OCI-LY7 (cell line): ENCODE measurements around the gene ANO1. TPM values are rescaled to one million over a fixed set of nuclear protein-coding genes. Genes with fewer than 3 reads are reported as not detected.

Experiments
- BruUV-seq: library from RNA; stranded (reverse); fragments of 400-500 nt; replicated peaks from 2 replicates; lab custom pipeline; 2021; lab: Mats Ljungman, UMichigan
- CTCF ChIA-PET: fragments of 300-600 bp; sonication (Branson Sonifier 250); formaldehyde crosslinking; loops from one replicate; lab custom pipeline; 2022; ENCODE audit warnings: antibody characterized with exemption; ENCODE audit not compliant: unreplicated experiment; lab: Charles Lee
- POLR2A ChIA-PET: fragments of 300-600 bp; sonication (Branson Sonifier 250); formaldehyde crosslinking; loops from one replicate; lab custom pipeline; 2022; ENCODE audit warnings: antibody characterized with exemption; lab: Charles Lee
- DNase-seq: peaks from one replicate; pipeline ENCODE4 v3.0.0-alpha.2; 2015; ENCODE audit warnings: low spot score
- H2AFZ ChIP-seq: fragments of 200-600 bp; sonication (generic), shearing (Covaris generic); 2 replicates; pipeline ENCODE4 v1.6.1; 2014; ENCODE audit warnings: mild to moderate bottlenecking, antibody characterized with exemption, low read length, moderate library complexity
- H3K27ac ChIP-seq: fragments of 200-600 bp; sonication (generic); 2 replicates; pipeline ENCODE4 v1.5.1; 2014; ENCODE audit warnings: mixed run types, low read depth, mild to moderate bottlenecking, moderate library complexity, low read length, inconsistent platforms; ENCODE audit not compliant: poor library complexity, severe bottlenecking
- H3K36me3 ChIP-seq: fragments of 200-600 bp; sonication (generic); 2 replicates; pipeline ENCODE4 v1.6.1; 2014; ENCODE audit warnings: mild to moderate bottlenecking, antibody characterized with exemption, low read length, moderate library complexity, mixed read lengths; ENCODE audit not compliant: insufficient read depth
- H3K4me1 ChIP-seq: fragments of 200-600 bp; sonication (generic); 2 replicates; pipeline ENCODE4 v1.5.1; 2014; ENCODE audit warnings: mild to moderate bottlenecking, low read length; ENCODE audit not compliant: insufficient read depth, poor library complexity, severe bottlenecking
- H3K4me2 ChIP-seq: fragments of 200-600 bp; sonication (generic); 2 replicates; pipeline ENCODE4 v1.6.1; 2014; ENCODE audit warnings: mild to moderate bottlenecking, low read length
- H3K4me3 ChIP-seq: fragments of 200-600 bp; sonication (generic); 2 replicates; pipeline ENCODE4 v1.5.1; 2014; ENCODE audit warnings: mild to moderate bottlenecking, low read depth, low read length; ENCODE audit not compliant: poor library complexity, severe bottlenecking
- H3K79me2 ChIP-seq: fragments of 200-600 bp; sonication (generic); 2 replicates; pipeline ENCODE4 v1.6.1; 2016; ENCODE audit warnings: low read depth, mild to moderate bottlenecking, low read length, moderate library complexity, mixed read lengths; ENCODE audit not compliant: insufficient read depth
- H3K9me2 ChIP-seq: fragments of 200-600 bp; sonication (generic); 2 replicates; pipeline ENCODE4 v1.6.1; 2016; ENCODE audit warnings: mild to moderate bottlenecking, low read length, mixed read lengths; ENCODE audit not compliant: insufficient read depth
- H3K9me3 ChIP-seq: fragments of 200-600 bp; sonication (generic); 2 replicates; pipeline ENCODE4 v1.6.1; 2014; ENCODE audit warnings: mild to moderate bottlenecking, mixed run types, low read length, mixed read lengths
- H4K20me1 ChIP-seq: fragments of 200-600 bp; sonication (generic); 2 replicates; pipeline ENCODE4 v1.6.1; 2014; ENCODE audit warnings: mild to moderate bottlenecking, antibody characterized with exemption, low read length, moderate library complexity, mixed read lengths; ENCODE audit not compliant: insufficient read depth
- EZH2phosphoT487 ChIP-seq: fragments of 200-600 bp; sonication (generic); IDR thresholded peaks from 2 replicates; pipeline ENCODE4 v1.6.1; 2018; ENCODE audit warnings: low read depth, borderline replicate concordance, mild to moderate bottlenecking, mixed run types, antibody characterized with exemption, low read length, moderate library complexity, mixed read lengths
- intact Hi-C: fragments of 100-400 bp; cut with micrococcal nuclease; formaldehyde crosslinking; loops from one replicate; pipeline ENCODE4 v1.10.0; 2022; ENCODE audit not compliant: unreplicated experiment
- total RNA-seq, 2 experiments: library from RNA; depleted of rRNA in 1 of 2; stranded (reverse); fragments of >200 nt in 1 of 2; shearing (Covaris generic) in 1 of 2; gene quantifications; 2 replicates each; pipeline ENCODE4 v1.2.3, GENCODE V29; 2014 to 2022
- TF ChIP-seq, protein P1 (sequence below): fragments of 200-600 bp; sonication (generic); conservative IDR thresholded peaks from 2 replicates; pipeline ENCODE4 v1.5.1; 2014; ENCODE audit warnings: mild to moderate bottlenecking, antibody characterized with exemption, low read length, moderate library complexity, mixed read lengths

ANO1 gene
- total RNA-seq, 2 experiments from 2014 or later = not detected

GRCh38 chr11:70032470-70032795 is 45.7 kb upstream of the ANO1 start:
- BruUV-seq = no TSS peak
- POLR2A ChIA-PET = no interaction called here

GRCh38 chr11:70032943-70033710 is 45.0 kb upstream of the ANO1 start:
- Histone ChIP-seq H3K4me2 (no peak overlapping the region), H3K4me3 (no peak overlapping the region), H3K79me2 (no peaks in the 10 kb centered on the region), H3K9me2 (no peaks in the 10 kb centered on the region), H4K20me1 (no peaks in the 10 kb centered on the region), H3K36me3 (no peaks in the 10 kb centered on the region), H2AFZ (no peak overlapping the region), H3K27ac (no peak overlapping the region), H3K4me1 (no peaks in the 10 kb centered on the region), H3K9me3 (no peaks in the 10 kb centered on the region)
- no TSS peak for BruUV-seq
- no peak for DNase-seq
- POLR2A ChIA-PET = no interaction called here
- intact Hi-C loops = no loop called here
- CTCF ChIA-PET = no interaction called here
- TF ChIP-seq, protein P1, sequence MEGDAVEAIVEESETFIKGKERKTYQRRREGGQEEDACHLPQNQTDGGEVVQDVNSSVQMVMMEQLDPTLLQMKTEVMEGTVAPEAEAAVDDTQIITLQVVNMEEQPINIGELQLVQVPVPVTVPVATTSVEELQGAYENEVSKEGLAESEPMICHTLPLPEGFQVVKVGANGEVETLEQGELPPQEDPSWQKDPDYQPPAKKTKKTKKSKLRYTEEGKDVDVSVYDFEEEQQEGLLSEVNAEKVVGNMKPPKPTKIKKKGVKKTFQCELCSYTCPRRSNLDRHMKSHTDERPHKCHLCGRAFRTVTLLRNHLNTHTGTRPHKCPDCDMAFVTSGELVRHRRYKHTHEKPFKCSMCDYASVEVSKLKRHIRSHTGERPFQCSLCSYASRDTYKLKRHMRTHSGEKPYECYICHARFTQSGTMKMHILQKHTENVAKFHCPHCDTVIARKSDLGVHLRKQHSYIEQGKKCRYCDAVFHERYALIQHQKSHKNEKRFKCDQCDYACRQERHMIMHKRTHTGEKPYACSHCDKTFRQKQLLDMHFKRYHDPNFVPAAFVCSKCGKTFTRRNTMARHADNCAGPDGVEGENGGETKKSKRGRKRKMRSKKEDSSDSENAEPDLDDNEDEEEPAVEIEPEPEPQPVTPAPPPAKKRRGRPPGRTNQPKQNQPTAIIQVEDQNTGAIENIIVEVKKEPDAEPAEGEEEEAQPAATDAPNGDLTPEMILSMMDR = no peak
- TF ChIP-seq EZH2phosphoT487 = no peak

More at GRCh38 chr11:70032470-70032795, 45.7 kb upstream of the ANO1 start:
- H3K79me2 ChIP-seq = no peaks in the 10 kb centered on the region
- H3K9me2 ChIP-seq = no peaks in the 10 kb centered on the region
- H3K9me3 ChIP-seq = no peaks in the 10 kb centered on the region
- no peaks in the 10 kb centered on the region for H4K20me1 ChIP-seq
- DNase-seq = no peak
- H2AFZ ChIP-seq = no peak overlapping the region
- H3K4me2 ChIP-seq = no peak overlapping the region
- no peaks in the 10 kb centered on the region for H3K4me1 ChIP-seq
- H3K4me3 ChIP-seq = no peak overlapping the region
- TF ChIP-seq, protein P1 = no peak
- no peak for TF ChIP-seq EZH2phosphoT487
- no peak overlapping the region for H3K27ac ChIP-seq
- no peaks in the 10 kb centered on the region for H3K36me3 ChIP-seq
- intact Hi-C loops = no loop called here
- CTCF ChIA-PET = no interaction called here

- Histone ChIP-seq H3K9me3 (no peaks in the 10 kb centered on the region), H3K4me2 (no peak overlapping the region), H2AFZ (no peak overlapping the region), H4K20me1 (no peaks in the 10 kb centered on the region), H3K27ac (no peak overlapping the region), H3K36me3 (no peaks in the 10 kb centered on the region), H3K4me3 (no peak overlapping the region), H3K79me2 (no peaks in the 10 kb centered on the region), H3K4me1 (no peaks in the 10 kb centered on the region), H3K9me2 (no peaks in the 10 kb centered on the region)
- DNase-seq = no peak
- intact Hi-C loops = no loop called here
- TF ChIP-seq, protein P1 = no peak
- no peak for TF ChIP-seq EZH2phosphoT487
- CTCF ChIA-PET = no interaction called here
- BruUV-seq = no TSS peak
- POLR2A ChIA-PET = no interaction called here
Observed at GRCh38 chr11:70033711-70034070, 44.4 kb upstream of the ANO1 start.
